T-helper 17 cell (primary cell): ENCODE data around the gene ACVR1B. TPM values are rescaled to one million over a fixed set of nuclear protein-coding genes. Genes with fewer than 3 reads are reported as not detected.
A peak's percentile ranks its signal among the peaks of the same experiment; 100 is the strongest.

Experiments
- ATAC-seq: fragments of 150-1000 bp; cut with Tn5 transposase; 2 replicates; pipeline ENCODE4 v1.10.0; 2021; ENCODE audit warnings: mild to moderate bottlenecking, moderate library complexity
- DNase-seq, 3 donors: peaks; one replicate each; pipeline versions ENCODE4 v3.0.0 to v3.0.0-alpha.2; 2020 to 2021
- H3K9me3 ChIP-seq: one replicate; pipeline ENCODE4 v1.7.0; 2013; ENCODE audit warnings: low read length, mild to moderate bottlenecking; ENCODE audit not compliant: control insufficient read depth, poor library complexity, severe bottlenecking
- H3K27ac Mint-ChIP-seq: one replicate; pipeline ENCODE4 v1.8.0; 2022; ENCODE audit warnings: mild to moderate bottlenecking, moderate library complexity, mixed read lengths
- H3K27me3 Mint-ChIP-seq: one replicate; pipeline ENCODE4 v1.8.0; 2022; ENCODE audit warnings: mixed read lengths
- H3K36me3 Mint-ChIP-seq: one replicate; pipeline ENCODE4 v1.8.0; 2022; ENCODE audit warnings: low read depth, mixed read lengths
- H3K4me1 Mint-ChIP-seq: one replicate; pipeline ENCODE4 v1.8.0; 2022; ENCODE audit warnings: mild to moderate bottlenecking, mixed read lengths
- H3K4me3 Mint-ChIP-seq: one replicate; pipeline ENCODE4 v1.8.0; 2022; ENCODE audit warnings: mild to moderate bottlenecking, moderate library complexity, mixed read lengths
- total RNA-seq, 4 donors: library from RNA in 2 of 4; stranded (reverse) in 2 of 4; gene quantifications; one replicate each; pipeline ENCODE4 v1.2.3 and lab custom pipeline; 2022 to 2026

Gene ACVR1B
- total RNA-seq, 2 donors from 2014 or later, result 6.5 to 8.7 TPM

DNA sequence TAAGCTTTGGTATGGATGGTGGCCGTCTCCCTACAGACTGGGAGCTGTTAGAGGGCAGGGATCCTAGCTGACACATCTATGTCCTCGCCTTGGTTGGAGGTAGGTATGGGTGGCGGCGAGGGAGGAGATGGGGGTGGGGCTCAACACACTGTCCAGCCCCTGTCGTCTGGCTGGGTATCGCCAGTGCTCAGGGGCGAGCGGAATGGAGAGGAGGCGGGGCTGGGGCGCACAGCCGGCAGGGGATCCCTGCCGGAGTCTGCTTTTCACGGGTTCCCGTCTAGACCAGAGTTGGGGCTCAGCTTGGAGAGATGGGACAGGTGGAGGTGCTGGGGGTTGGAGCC, 71.3 kb downstream of the ACVR1B start:
- DNase-seq (no peak), ATAC-seq (no peak)
- Mint-ChIP-seq H3K4me3 (peak overlapping the region; percentile 91), H3K36me3 (no peaks in the 10 kb centered on the region), H3K4me1 (peaks cover 41% of the 10 kb centered on the region), H3K27me3 (no peaks in the 10 kb centered on the region), H3K27ac (peak overlapping the region; percentile 94)
- no peaks in the 10 kb centered on the region for H3K9me3 ChIP-seq

DNA sequence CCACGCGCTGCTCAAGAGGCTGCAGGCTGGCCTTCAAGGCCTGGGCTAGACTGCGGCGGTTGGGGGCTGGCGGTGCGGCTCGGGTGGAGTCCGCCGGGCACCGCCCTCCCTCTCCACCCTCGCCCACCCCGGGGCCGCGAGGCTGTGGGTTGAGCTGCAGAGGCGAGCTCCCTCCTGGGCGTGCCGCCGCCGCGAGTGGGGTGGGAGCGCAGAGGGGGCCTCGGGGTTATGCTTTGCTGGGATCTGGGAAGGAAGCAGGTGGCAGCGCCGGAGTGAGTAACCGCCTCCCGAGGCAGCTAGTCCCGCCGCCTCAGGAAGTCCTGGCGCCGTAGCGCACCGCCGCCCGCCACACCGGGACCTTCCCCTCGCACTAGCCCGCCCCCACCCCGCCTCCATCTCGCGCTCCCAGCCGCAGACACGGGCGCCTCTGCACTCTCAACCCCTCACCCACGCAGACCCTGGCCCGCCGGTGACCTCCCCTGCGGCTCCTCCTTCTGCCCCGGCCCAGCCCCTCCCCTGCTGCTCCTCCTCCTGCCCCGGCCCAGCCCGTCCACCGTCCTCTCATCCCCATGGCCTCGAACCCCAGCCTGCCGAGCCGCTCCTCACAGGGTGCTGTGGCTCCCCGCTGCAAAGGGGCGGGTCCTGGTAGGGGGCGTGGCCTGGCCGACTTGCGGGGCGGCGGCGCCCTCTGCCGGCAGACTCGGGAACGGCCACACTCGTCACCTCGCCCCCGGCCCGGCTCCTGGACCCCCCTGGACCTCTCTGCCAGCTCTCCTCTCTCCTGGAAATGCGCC, 71.9 kb downstream of the ACVR1B start:
- DNase-seq (peak; percentile 87 to 91 (median 88)), ATAC-seq (peak; percentile 69)
- no peaks in the 10 kb centered on the region for H3K36me3 Mint-ChIP-seq
- peak overlapping the region; percentile 94 for H3K27ac Mint-ChIP-seq
- peak overlapping the region; percentile 91 for H3K4me3 Mint-ChIP-seq
- no peaks in the 10 kb centered on the region for H3K27me3 Mint-ChIP-seq
- H3K4me1 Mint-ChIP-seq, result peaks cover 41% of the 10 kb centered on the region
- H3K9me3 ChIP-seq, result no peaks in the 10 kb centered on the region

DNA sequence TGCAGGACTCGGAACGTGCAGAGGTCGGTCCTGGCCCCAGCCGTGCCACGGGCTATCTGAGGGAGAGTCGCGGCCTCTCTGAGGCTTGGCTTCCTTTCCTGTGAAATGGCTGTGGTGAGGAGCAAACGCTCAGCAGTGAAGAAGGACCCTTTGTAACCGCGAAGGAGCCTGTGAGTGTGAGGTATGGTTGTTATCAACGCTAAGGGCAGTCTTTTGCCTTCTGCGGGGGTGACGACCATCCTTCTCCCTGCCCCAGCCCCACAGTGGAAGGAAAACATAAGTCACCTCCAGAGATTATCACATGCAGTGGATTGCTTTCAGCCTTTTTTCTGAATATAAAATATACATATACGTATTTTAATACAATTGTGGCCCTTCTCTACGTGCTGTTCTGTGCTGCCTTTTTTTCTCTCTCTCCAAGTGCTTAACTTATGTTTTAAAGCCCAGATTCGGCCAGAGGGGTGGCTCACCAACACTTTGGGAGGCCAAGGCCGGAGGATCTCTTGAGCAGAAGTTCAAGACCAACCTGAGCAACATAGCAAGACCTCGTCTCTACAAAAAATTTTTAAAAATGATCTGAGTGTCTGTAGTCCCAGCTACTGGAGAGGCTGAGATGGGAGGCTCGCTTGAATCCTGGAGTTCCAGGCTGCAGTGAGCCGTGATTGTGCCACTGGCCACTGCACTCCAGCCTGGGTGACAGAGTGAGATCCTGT, 72.6 kb downstream of the ACVR1B start:
- Mint-ChIP-seq H3K27me3 (no peaks in the 10 kb centered on the region), H3K36me3 (no peaks in the 10 kb centered on the region), H3K4me3 (peak overlapping the region; percentile 91), H3K4me1 (peaks cover 41% of the 10 kb centered on the region), H3K27ac (peak overlapping the region; percentile 94)
- DNase-seq (no peak), ATAC-seq (peak; percentile 9)
- H3K9me3 ChIP-seq, result no peaks in the 10 kb centered on the region

DNA sequence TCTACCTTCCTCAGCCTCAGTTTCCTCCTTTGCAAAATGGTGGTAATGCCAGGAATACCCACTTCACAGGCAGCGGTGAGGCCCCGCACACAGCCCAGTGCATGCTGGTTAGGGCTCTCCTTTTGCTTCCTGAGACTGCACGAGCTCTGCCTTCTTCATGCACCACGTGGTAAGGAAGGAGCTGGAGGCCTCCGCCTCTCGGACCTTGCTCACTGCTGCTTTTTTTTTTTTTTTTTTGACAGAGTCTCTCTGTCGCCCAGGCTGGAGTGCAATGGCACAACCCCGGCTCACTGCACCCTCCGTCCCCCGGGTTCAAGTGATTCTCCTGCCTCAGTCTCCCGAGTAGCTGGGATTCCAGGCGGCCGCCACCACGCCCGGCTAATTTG, 73.3 kb downstream of the ACVR1B start:
- DNase-seq (peak in 1 of 3 donors; percentile 38), ATAC-seq (no peak)
- peak overlapping the region; percentile 94 for H3K27ac Mint-ChIP-seq
- no peaks in the 10 kb centered on the region for H3K9me3 ChIP-seq
- no peaks in the 10 kb centered on the region for H3K27me3 Mint-ChIP-seq
- peaks cover 41% of the 10 kb centered on the region for H3K4me1 Mint-ChIP-seq
- no peaks in the 10 kb centered on the region for H3K36me3 Mint-ChIP-seq
- peak overlapping the region; percentile 91 for H3K4me3 Mint-ChIP-seq

DNA sequence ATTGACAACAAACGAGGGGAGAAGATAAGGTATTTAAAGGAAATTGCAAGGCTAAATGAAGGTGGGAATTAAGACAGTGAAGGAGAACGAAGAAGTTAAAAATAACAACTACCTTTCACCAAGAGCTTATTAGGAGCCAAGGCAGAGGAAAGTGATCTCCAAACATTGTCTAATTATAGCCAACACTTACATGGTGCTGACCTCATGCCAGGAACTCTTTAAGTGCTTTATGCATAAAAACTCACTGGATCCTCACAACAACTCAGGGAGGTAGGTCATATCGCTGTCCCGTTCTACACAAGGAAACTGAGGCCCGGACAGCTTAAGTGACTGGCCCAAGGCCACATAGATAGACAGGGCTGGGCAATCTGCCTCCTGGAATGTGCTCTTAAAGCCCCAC, 74.8 kb downstream of the ACVR1B start:
- peak overlapping the region; percentile 94 for H3K27ac Mint-ChIP-seq

DNA sequence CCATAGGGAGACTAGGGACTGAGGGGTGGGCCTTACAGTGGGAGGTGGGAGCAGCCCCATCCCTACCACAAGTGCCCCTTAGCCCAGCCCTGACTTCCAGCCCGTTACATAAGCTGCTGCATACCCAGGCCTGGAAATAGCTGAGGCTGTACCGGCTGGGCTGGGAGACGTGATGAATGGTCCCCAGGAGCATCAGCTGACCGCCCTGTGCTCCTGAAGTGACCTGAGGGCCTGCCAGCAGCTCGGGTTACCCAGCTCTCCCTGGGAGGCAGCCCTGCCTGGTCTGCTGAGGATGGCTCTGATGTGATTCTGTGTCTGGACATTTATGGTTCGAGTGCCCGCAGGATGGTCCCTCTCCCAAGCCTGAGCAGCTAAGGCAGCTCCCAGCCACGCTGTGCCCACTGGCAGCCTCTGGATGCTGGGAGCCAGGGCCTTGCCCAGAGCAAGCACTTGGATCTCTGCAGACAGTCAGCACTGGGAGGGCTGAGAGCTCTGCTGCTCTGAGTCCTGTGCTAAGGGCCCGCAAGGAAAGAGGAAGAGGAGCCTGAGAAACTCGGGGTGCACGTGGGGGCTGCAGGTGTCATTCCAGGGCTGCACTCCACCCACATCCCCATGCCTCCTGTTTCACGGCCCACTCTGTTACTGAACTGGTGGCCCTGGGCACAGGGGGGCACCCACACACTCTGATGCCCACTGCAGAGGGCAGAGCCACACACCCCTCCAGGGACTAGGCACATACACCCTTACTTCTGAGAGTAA, 75.8 kb downstream of the ACVR1B start:
- Mint-ChIP-seq H3K4me1 (peaks cover 30% of the 10 kb centered on the region), H3K4me3 (no peak overlapping the region)
- DNase-seq, result no peak

More for the DNA sequence above, 74.8 kb downstream of the ACVR1B start:
- Mint-ChIP-seq H3K4me1 (peaks cover 28% of the 10 kb centered on the region), H3K4me3 (peak overlapping the region; percentile 19), H3K27me3 (no peaks in the 10 kb centered on the region), H3K36me3 (no peaks in the 10 kb centered on the region)
- ATAC-seq (no peak), DNase-seq (no peak)
- no peaks in the 10 kb centered on the region for H3K9me3 ChIP-seq

DNA sequence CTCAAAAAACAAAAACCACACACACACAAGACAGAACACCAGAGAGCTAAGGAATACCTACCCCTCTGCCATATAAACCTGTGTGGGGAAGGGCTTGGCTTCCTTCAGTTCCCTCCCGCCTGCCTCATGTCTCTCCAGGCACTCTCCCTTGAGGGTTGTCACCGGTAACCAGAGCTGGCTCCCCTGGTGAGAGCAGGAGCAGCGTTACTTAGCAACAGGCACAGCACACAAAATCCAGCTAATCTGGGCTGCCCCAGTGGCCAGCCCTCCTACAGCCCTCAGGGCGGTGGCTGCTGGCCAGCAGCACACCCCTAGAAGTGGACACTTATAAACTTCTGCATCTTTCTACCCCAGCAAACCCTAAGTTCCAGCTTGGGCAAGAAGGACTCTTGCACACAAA, 78.2 kb downstream of the ACVR1B start:
- no peak overlapping the region for H3K4me3 Mint-ChIP-seq
- no peaks in the 10 kb centered on the region for H3K9me3 ChIP-seq
- no peak for DNase-seq
- no peak overlapping the region for H3K27ac Mint-ChIP-seq
- peaks cover 28% of the 10 kb centered on the region for H3K4me1 Mint-ChIP-seq
- ATAC-seq, result no peak
- H3K27me3 Mint-ChIP-seq, result no peaks in the 10 kb centered on the region
- no peaks in the 10 kb centered on the region for H3K36me3 Mint-ChIP-seq

More for the DNA sequence above, 75.8 kb downstream of the ACVR1B start:
- Mint-ChIP-seq H3K27me3 (no peaks in the 10 kb centered on the region), H3K36me3 (no peaks in the 10 kb centered on the region), H3K27ac (no peak overlapping the region)
- no peak for ATAC-seq
- no peaks in the 10 kb centered on the region for H3K9me3 ChIP-seq

DNA sequence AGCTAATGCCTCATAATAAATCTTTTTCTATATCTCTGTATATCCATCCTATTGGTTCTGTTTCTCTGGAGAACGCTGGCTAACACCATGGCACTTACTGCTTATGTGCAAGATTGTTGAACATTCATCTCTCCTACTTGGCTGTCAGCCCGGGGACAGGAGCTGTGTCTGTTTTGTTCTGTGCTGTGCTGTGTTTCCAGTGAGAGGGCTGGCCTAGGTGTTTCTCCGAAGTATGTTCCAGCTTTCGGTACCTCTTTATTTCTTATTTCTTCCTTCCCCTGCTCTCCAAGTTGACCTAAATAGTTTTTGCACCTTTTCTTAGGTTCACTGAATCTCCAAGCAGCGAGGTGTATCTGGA, 80.9 kb downstream of the ACVR1B start:
- peak overlapping the region; percentile 73 for H3K27ac Mint-ChIP-seq
- peak overlapping the region; percentile 84 for H3K4me3 Mint-ChIP-seq

DNA sequence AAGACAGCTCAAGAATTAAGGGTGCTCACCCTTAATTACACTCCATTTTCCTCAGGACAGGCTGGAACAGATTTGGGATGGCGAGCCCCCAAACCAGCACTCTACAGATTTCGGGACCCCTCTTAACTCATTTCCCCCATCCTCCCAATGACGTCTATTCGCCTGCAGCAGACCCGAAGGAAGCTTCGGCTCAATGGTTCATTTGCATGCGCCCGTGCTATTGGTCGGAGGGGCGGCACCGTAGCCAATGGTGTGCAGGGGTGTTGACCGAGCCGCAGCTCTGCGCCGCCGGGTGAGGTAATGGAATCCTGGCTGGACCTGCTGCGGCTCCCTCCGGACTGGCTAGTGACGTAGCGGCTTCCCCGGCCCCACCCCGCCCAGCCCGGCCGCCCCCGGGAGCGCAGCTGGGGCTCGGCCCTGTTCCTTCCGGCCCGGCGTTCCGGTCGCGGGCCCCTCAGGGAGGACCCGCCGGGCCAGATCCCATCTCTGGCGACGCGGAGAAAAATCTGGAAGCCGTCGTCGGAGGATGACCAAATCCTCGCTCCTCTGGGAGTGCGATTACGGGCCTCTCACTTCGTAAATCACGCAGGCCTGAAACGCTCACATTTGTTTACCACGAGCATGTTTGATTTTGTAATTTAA, 81.4 kb downstream of the ACVR1B start:
- peak; percentile 74 to 87 (median 84) for DNase-seq
- no peaks in the 10 kb centered on the region for H3K9me3 ChIP-seq
- peak overlapping the region; percentile 73 for H3K27ac Mint-ChIP-seq
- H3K27me3 Mint-ChIP-seq, result no peaks in the 10 kb centered on the region
- peaks cover 21% of the 10 kb centered on the region for H3K4me1 Mint-ChIP-seq
- no peaks in the 10 kb centered on the region for H3K36me3 Mint-ChIP-seq
- ATAC-seq, result peak; percentile 85
- peak overlapping the region; percentile 84 for H3K4me3 Mint-ChIP-seq

More for the DNA sequence above, 80.9 kb downstream of the ACVR1B start:
- no peak for DNase-seq
- Mint-ChIP-seq H3K27me3 (no peaks in the 10 kb centered on the region), H3K36me3 (no peaks in the 10 kb centered on the region), H3K4me1 (peaks cover 21% of the 10 kb centered on the region)
- ATAC-seq, result no peak
- H3K9me3 ChIP-seq, result no peaks in the 10 kb centered on the region

DNA sequence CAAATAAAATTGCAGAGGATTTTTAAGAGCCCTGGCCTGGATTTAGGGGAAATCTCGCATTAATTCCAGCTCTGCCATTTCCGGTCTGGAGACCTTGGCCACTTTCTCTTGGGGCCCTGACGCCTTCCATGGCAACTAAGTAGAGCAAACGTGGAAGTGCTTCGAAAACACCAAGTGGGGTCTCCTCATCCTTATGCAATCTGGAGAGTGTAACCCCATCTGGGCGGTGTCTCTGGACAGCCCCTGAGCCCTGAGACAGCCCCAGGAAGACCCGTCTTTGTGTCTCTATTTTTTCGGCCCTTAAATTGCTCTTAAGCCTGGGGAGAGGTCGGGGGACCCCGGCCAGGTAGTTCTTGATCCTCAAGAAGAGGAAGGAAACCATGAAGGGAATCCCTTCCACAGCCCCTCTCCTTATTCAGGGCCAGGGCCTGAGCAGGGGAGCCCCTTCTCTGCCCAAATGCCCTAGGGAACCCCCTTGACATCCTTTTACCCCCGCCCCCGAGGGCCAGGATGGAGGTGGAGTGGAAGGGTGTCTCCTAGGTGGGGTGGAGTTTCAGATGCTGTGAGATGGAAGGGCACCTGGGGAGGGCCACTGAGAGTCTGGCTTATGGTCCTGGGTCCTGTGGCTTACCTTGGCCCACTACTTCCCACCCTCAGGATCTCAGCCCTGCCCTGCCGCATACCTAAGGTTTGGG, 82.1 kb downstream of the ACVR1B start:
- no peak for DNase-seq
- H3K9me3 ChIP-seq, result no peaks in the 10 kb centered on the region
- no peaks in the 10 kb centered on the region for H3K36me3 Mint-ChIP-seq
- H3K4me3 Mint-ChIP-seq, result peak overlapping the region; percentile 84
- ATAC-seq, result no peak
- no peaks in the 10 kb centered on the region for H3K27me3 Mint-ChIP-seq
- H3K4me1 Mint-ChIP-seq, result peaks cover 24% of the 10 kb centered on the region
- peak overlapping the region; percentile 62 for H3K27ac Mint-ChIP-seq

DNA sequence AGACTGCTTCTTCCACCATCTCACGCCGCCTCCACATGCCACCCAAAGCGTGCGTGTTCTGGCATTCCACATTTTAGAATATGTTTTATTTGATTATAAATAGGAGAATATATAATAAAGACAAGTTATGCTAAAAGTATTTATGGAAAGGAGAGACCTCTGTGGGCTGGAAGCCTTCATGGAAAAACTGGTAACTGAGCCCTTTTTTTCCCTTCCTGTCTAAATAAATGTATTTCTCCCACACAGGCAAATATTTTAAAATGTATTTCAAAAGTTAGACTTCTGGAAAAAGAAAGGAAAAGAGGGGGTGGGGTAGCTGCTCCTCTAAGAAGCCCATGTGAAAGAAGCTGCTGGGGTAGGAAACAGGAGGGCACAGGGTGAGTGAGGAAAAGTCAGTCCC, 83.7 kb downstream of the ACVR1B start:
- H3K4me1 Mint-ChIP-seq, result peaks cover 25% of the 10 kb centered on the region
- no peaks in the 10 kb centered on the region for H3K36me3 Mint-ChIP-seq
- ATAC-seq, result no peak
- H3K4me3 Mint-ChIP-seq, result no peak overlapping the region
- peak overlapping the region; percentile 49 for H3K27ac Mint-ChIP-seq
- DNase-seq, result no peak
- no peaks in the 10 kb centered on the region for H3K27me3 Mint-ChIP-seq
- H3K9me3 ChIP-seq, result no peaks in the 10 kb centered on the region

DNA sequence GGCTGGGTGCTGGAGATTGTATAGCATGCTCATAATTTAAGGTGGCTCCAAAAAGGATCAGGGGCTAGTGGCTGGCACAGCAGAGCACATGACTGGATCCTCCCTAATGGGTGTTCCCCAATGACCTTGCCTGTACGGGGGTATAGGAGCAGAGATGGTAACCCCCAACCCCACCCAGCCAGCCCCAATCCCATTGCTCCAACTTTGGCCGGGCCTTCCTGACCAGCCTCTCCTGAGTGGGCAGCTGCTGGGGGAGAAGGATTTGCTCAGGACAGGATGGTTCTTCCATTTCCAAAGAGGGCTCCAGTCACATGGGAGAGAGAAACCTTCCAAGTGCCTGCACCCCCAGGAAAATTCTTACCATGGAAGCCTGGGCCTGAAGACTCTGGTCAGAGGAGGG, 84.4 kb downstream of the ACVR1B start:
- H3K9me3 ChIP-seq, result no peaks in the 10 kb centered on the region
- ATAC-seq (no peak), DNase-seq (no peak)
- Mint-ChIP-seq H3K27me3 (no peaks in the 10 kb centered on the region), H3K36me3 (no peaks in the 10 kb centered on the region), H3K4me1 (peaks cover 25% of the 10 kb centered on the region), H3K4me3 (peak overlapping the region; percentile 77), H3K27ac (peak overlapping the region; percentile 88)
